GM18867 (cell line): ENCODE data around the gene GRID2.

Source experiments
- ATAC-seq: cut with Tn5 transposase; IDR thresholded peaks from one replicate; pipeline ENCODE4 v1.9.1; 2021; ENCODE audit warnings: mild to moderate bottlenecking, moderate library complexity; ENCODE audit not compliant: unreplicated experiment

Gene GRID2

GRCh38 chr4:93370256-93370655, 1066.5 kb downstream of the GRID2 start:
- no peak for ATAC-seq

DNA sequence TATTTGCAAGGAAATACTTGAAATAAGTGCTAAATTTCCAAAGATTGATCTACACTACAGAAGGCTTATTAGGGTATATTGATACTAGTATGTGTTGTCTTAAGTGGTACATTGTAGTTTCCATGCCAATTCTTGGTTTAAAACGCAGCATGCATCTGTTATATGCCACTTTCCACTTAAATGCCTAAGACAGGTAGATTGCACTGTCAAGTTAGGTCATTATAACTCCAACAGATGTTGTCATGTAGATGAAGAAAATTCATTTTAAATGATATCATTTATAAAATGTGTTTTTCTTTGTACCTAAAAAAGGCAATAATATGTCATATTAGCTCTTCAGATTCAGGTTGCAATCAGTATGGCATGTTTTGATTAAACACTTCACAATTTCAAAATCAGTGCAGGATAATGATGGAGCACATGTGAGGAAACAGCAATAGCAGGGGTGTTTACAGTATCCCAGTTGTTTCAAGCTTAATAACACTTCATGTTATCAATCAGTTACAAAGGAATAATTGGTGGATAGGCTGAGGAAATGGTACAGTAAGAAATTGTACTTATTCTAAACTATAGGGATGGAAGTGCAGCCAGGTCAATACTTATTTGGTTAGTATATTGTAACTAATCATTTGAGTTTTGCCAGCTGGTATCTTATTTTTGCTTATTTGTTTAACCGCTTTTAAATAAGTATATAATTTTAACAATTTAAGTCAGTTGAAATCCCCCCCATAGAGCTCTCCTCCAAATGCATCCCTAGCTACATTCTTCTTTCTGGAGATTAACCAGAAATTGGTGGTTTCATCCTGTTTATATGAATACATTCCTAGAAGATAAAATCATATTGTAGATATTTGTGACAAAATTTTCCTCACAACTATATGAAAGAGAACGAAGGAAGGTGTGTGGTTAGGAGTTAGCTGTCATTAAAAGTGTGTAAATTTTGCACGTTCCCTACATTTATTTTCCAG, 1070.4 kb downstream of the GRID2 start:
- no peak for ATAC-seq

DNA sequence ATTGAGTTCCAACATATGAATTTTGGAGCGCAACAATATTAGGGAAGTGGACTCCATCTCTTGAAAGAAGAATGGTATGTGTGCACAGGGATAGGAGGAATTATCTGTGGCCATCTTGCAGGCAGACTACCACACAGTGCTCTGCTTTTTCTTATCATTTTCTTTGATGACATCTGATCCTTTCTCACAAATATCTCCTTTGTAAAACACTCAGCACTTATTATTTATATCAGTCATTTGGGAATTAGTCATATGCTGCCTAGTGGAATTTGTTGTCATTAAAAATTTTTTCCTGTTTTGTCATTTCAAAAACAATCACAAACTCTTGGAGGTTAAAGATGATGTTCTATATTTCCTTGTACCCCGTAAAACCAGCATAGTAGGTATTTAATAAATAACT, 1080.5 kb downstream of the GRID2 start:
- no peak for ATAC-seq

GRCh38 chr4:93384887-93385286, 1081.1 kb downstream of the GRID2 start:
- no peak for ATAC-seq

DNA sequence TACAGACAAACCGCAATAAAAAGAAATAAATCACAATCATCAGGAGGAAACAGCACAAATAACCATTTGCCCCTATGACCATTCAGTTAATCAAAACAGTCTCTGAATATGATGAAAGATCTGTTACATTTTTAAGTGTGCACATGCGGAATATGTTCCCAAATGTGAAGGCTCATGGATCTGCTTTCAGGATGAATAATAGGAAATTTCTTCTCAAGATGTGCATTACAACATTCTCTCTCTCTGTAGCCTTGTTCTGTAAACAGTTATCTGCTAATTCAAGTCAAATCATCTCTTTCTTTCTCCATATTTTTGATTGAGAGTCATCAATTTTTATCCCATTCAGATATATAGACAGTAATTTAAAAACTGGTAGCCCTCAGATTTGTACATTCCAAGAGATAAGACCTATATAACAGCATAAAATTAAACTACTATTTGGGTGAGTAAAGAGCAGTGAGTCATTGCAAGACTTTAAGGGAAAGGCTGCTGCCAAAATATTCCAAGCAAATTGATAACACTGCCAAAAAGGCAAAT, 1090.8 kb downstream of the GRID2 start:
- no peak for ATAC-seq

GRCh38 chr4:93396272-93396671, 1092.5 kb downstream of the GRID2 start:
- no peak for ATAC-seq

DNA sequence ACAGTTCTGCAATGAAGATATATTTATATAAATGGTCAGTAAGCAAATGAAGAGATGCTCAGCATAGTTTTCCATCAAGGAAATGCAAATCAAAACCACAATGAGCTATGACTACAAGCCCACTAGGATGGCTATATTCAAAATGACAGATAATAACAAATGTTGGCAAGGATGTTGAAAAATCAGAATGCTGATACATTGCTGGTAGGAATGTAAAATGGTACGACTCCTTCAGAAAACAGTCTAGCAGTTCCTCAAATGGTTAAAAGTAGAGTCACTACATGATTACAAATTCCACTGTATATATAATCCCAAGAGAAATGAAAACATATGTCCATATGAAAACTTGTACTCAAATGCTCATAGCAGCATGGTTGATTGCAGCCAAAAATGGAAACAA, 1099.8 kb downstream of the GRID2 start:
- no peak for ATAC-seq

GRCh38 chr4:93407493-93408275, 1103.9 kb downstream of the GRID2 start:
- ATAC-seq = no peak

DNA sequence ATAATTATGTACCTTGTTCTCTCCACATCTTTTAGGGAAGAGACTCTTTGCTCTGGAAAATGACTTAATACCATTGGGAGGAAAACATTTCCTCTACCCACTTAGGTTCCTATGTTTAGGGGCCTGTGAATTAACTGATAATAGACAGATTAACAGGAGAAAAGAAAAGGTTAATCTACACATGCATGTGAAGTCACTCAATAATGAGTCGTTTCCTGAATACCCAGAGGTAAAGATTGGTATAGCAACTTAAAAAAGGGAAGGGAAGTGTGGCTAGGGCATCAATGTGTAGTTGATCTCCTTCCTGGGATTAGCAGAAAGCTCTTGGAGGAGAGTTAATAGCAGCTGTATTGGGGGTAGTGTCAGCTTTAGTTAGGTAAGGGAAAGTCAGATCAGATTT, 1105.3 kb downstream of the GRID2 start:
- ATAC-seq = no peak

DNA sequence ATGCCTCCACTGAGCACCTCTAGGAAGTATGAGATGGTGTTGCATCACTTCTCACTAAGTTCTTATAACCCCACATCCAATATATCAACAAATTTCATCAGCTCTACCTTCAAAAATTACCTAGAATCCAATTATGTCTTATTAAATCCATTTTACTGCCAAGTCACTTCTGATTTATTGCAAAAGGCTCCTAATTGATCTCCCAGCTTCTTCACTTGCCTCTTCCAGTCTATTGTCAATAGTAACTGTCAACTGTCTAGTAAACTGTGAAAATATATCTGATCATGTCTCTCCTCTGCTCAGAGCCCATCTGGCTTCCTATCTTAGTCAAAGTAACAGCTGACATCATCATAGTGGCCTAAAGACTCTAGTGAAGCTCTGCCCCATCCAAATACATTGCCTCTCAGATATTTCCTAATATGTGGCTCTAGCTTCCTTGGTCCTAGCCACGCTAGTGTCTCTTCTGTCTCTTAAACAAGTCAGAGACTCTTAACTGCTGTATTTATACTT, 1110.3 kb downstream of the GRID2 start:
- no peak for ATAC-seq

GRCh38 chr4:93416344-93417128, 1112.8 kb downstream of the GRID2 start:
- no peak for ATAC-seq

- no peak for ATAC-seq
These were observed 1127.6 kb downstream of the GRID2 start for GRCh38 chr4:93431371-93431770.

DNA sequence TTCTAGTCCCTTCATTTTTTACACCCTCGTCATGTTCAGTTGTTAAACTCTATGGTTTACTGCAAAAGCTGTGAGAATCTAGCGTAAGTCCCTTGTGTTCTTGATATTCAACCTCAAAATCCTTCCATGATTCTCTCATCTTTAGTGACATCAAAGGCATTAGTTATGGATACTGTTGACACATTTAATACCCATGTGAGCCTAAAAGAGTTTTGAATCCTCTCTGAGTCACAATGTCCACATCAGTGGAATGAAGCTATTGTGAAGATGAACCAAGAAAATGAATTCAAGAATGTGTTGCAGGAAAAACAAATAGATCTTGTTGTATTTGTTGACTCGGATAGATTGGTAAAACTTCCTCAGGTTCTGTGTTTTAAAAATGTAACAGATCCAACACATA, 1130.1 kb downstream of the GRID2 start:
- no peak for ATAC-seq

- ATAC-seq = no peak
These were observed 1132.3 kb downstream of the GRID2 start for GRCh38 chr4:93436000-93436626.

GRCh38 chr4:93437991-93438390, 1134.2 kb downstream of the GRID2 start:
- ATAC-seq = no peak

DNA sequence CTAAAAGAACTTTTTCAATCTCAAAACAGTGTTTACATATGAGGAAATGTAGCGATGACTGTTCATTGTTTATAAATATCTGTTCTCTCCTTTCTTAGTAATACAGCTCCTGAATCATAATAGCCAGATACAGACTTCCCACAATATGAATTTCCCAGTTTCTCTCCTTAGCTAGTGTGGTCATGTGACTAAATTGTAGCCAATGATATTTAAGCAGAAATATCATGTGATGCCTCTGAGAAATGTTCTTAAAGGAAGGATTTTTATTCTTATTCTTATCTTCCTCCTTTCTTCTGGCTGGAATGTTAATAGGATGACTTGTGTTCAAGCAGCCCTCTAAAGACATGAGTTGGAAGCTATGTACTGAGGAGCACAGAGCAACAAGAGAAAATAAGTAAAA, 1141.1 kb downstream of the GRID2 start:
- ATAC-seq = no peak

DNA sequence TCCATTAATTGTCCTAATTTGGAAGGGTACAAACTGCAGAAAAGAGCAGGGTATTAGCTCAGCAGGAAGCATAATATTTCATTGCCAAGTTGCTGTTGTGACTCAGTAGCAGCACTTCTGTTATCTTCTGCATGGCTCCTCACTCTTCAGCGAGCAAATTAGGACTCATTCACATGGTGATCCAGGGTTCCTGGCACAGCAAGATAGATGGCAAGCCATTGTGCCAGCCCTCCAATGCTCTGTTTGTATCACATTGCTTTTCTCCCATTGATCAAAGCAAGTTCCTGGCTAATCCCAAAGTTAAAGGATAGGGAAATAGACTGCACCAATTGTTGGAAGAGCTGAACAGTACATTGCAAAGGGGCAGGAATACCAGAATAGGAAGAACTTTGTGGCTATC, 1142.3 kb downstream of the GRID2 start:
- no peak for ATAC-seq

DNA sequence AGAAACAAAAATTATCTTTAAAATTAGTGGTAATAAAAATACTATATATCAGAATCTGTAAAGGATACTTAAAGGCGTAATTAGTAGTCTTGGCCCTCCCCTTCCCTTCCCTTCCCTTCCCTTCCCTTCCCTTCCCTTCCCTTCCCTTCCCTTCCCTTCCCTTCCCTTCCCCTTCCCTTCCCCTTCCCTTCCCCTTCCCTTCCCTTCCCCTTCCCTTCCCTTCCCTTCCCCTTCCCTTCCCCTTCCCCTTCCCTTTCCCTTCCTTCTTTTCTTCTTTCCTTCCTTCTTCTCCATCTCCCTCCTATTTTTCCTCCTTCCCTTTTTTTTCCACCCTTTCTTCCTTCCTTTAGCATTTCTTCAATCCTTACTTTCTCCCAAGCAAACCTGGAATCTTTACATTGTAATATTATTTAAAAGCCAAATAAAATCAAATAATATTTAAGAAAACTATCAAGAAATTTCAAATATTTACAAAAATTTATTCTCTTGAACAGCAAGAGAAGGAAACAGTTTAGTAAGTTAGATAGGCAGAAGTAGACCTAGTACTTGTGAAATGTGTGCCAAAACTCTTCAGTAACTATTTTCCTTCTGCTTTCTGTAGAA, 1145.0 kb downstream of the GRID2 start:
- ATAC-seq = no peak

DNA sequence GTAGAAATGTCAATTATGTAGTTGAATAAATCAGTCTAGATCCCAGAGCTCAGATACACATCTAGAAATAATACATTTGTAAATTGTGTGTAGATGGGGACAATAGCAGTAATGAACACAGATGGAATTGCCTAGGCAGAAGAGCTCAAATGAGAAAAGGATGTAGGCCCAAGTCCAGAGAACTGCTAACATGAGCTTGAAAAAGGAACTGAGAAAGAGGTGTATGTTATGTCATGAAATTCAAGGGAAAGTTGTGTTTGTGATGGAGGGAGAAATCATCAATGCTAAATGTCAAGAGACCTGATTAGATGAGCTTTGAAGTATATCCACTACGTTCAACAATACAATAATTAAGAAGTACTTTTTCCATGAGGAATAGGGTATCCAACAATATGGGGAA, 1148.2 kb downstream of the GRID2 start:
- ATAC-seq = no peak

DNA sequence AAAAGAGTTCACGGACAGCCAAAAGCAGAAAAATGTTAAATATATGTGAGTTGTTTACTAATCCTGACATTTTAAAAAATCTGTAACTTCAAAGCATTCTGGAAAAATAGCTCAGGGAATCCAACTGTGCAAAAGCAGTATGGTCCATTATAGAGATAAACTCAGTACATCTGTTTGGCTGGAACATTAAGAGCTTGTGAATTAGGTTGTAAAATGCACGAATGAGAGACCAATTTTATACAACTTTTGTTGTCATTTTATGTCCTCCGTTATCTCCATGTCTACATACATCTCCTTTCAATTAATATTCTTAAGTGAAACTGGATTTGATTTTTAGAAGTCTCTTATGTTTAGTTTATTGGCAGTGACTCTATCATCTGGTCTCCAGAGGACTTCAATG, 1157.8 kb downstream of the GRID2 start:
- ATAC-seq = no peak
